OCI-LY3 (cell line): ENCODE results near the gene TSPAN31.

Experiments used
- H2AFZ ChIP-seq: fragments of 200-600, 300-600 bp; shearing (Covaris generic); 2 replicates; pipeline ENCODE4 v1.6.0; 2014; ENCODE audit warnings: antibody characterized with exemption, low read depth, low read length
- H3K27ac ChIP-seq: fragments of 200-600, 300-600 bp; sonication (generic); 2 replicates; pipeline ENCODE4 v1.5.1; 2014; ENCODE audit warnings: mild to moderate bottlenecking, low read length, moderate library complexity, mixed read lengths
- H3K27me3 ChIP-seq: fragments of 200-600, 300-600 bp; sonication (generic); 2 replicates; pipeline ENCODE4 v1.6.1; 2014; ENCODE audit warnings: low read depth, low read length, mixed read lengths
- H3K36me3 ChIP-seq: fragments of 200-600, 300-600 bp; sonication (generic); replicated peaks from 2 replicates; pipeline ENCODE3; 2014; ENCODE audit warnings: low read depth, low read length, mixed read lengths
- H3K4me1 ChIP-seq: fragments of 300-600, 200-600 bp; sonication (generic); 2 replicates; pipeline ENCODE4 v1.6.1; 2014; ENCODE audit warnings: low read length, mixed read lengths
- H3K4me2 ChIP-seq: fragments of 200-600, 300-600 bp; sonication (generic); 2 replicates; pipeline ENCODE4 v1.6.1; 2014; ENCODE audit warnings: low read length, mixed read lengths
- H3K4me3 ChIP-seq: fragments of 300-600, 200-600 bp; sonication (generic); 2 replicates; pipeline ENCODE4 v1.5.1; 2014; ENCODE audit warnings: antibody characterized with exemption, mild to moderate bottlenecking, low read length, moderate library complexity
- H3K79me2 ChIP-seq: fragments of 300-600, 200-600 bp; shearing (Covaris generic); 2 replicates; pipeline ENCODE4 v1.6.1; 2014; ENCODE audit warnings: mild to moderate bottlenecking, low read length, mixed read lengths
- H3K9ac ChIP-seq: fragments of 300-600, 200-600 bp; shearing (Covaris generic); 2 replicates; pipeline ENCODE4 v1.6.0; 2014; ENCODE audit warnings: mild to moderate bottlenecking, low read length, moderate library complexity
- H3K9me3 ChIP-seq: fragments of 200-600, 300-600 bp; shearing (Covaris generic); 2 replicates; pipeline ENCODE4 v1.6.1; 2014; ENCODE audit warnings: low read length, mixed read lengths; ENCODE audit not compliant: insufficient read depth
- H4K20me1 ChIP-seq: fragments of 200-600, 300-600 bp; sonication (generic); 2 replicates; pipeline ENCODE4 v1.6.1; 2016; ENCODE audit warnings: low read length, mixed read lengths; ENCODE audit not compliant: insufficient read depth
- CTCF ChIP-seq: fragments of 200-600, 300-600 bp; sonication (generic); IDR thresholded peaks from 2 replicates; pipeline ENCODE4 v1.5.1; 2014; ENCODE audit warnings: antibody characterized with exemption, low read length, low read depth
- EZH2phosphoT487 ChIP-seq: fragments of 200-600 bp; shearing (Covaris generic); IDR thresholded peaks from 2 replicates; pipeline ENCODE4 v1.6.1; 2018; ENCODE audit warnings: antibody characterized with exemption, mixed run types, low read depth

The TSPAN31 gene

GRCh38 chr12:57765698-57766463 is 21.0 kb downstream of the TSPAN31 start:
- H3K79me2 ChIP-seq, result peaks cover 6% of the 10 kb centered on the region
- peaks cover 38% of the 10 kb centered on the region for H3K36me3 ChIP-seq
- H4K20me1 ChIP-seq, result peaks cover 5% of the 10 kb centered on the region; the same call in 1 of the 2 replicates
- H3K4me2 ChIP-seq, result peak overlapping the region; percentile 83
- H3K9me3 ChIP-seq, result no peaks in the 10 kb centered on the region
- no peaks in the 10 kb centered on the region for H3K27me3 ChIP-seq
- no peak overlapping the region for H3K27ac ChIP-seq
- H2AFZ ChIP-seq, result no peak overlapping the region
- H3K4me1 ChIP-seq, result peaks cover 6% of the 10 kb centered on the region
- H3K9ac ChIP-seq, result peak overlapping the region; percentile 52; the same call in 1 of the 2 replicates
- TF ChIP-seq EZH2phosphoT487, result no peak
- no peak for TF ChIP-seq CTCF
- peak overlapping the region; percentile 78 for H3K4me3 ChIP-seq

GRCh38 chr12:57766464-57767304 is 21.8 kb downstream of the TSPAN31 start, which contains the start of gene CYP27B1:
Gene CYP27B1 (minus strand): TSS chr12:57767078. CDS start chr12:57767041, 37 bp downstream.
- Histone ChIP-seq H3K27me3 (no peaks in the 10 kb centered on the region), H3K79me2 (peaks cover 12% of the 10 kb centered on the region), H3K9me3 (no peaks in the 10 kb centered on the region), H3K9ac (no peak within 1 kb of the TSS), H3K4me1 (peaks cover 8% of the 10 kb centered on the region), H4K20me1 (no peaks in the 10 kb centered on the region), H2AFZ (no peak within 1 kb of the TSS), H3K27ac (no peak within 1 kb of the TSS), H3K4me2 (peak within 1 kb of the TSS; percentile 83; the same call in 1 of the 2 replicates), H3K4me3 (no peak within 1 kb of the TSS), H3K36me3 (peaks cover 35% of the 10 kb centered on the region)
- no peak for TF ChIP-seq EZH2phosphoT487
- TF ChIP-seq CTCF, result no peak

- H3K27ac ChIP-seq, result no peak overlapping the region
- H3K4me1 ChIP-seq, result peaks cover 8% of the 10 kb centered on the region
- no peaks in the 10 kb centered on the region for H3K27me3 ChIP-seq
- peaks cover 12% of the 10 kb centered on the region for H3K79me2 ChIP-seq
- peaks cover 32% of the 10 kb centered on the region for H3K36me3 ChIP-seq
- H3K4me3 ChIP-seq, result no peak overlapping the region
- H2AFZ ChIP-seq, result no peak overlapping the region
- no peak for TF ChIP-seq EZH2phosphoT487
- TF ChIP-seq CTCF, result no peak
- H4K20me1 ChIP-seq, result no peaks in the 10 kb centered on the region
- H3K4me2 ChIP-seq, result no peak overlapping the region
- no peaks in the 10 kb centered on the region for H3K9me3 ChIP-seq
- H3K9ac ChIP-seq, result no peak overlapping the region
Observed at GRCh38 chr12:57767305-57767698, 22.5 kb downstream of the TSPAN31 start.

GRCh38 chr12:57767876-57768275 is 23.0 kb downstream of the TSPAN31 start:
- no peak overlapping the region for H3K9ac ChIP-seq
- no peaks in the 10 kb centered on the region for H4K20me1 ChIP-seq
- peaks cover 29% of the 10 kb centered on the region for H3K36me3 ChIP-seq
- no peaks in the 10 kb centered on the region for H3K27me3 ChIP-seq
- no peak overlapping the region for H2AFZ ChIP-seq
- peaks cover 12% of the 10 kb centered on the region for H3K79me2 ChIP-seq
- H3K4me1 ChIP-seq, result peaks cover 10% of the 10 kb centered on the region
- H3K4me2 ChIP-seq, result no peak overlapping the region
- H3K9me3 ChIP-seq, result no peaks in the 10 kb centered on the region
- H3K27ac ChIP-seq, result no peak overlapping the region
- H3K4me3 ChIP-seq, result no peak overlapping the region
- no peak for TF ChIP-seq CTCF
- no peak for TF ChIP-seq EZH2phosphoT487
